Omental fat pad (tissue), 4 donors: ENCODE measurements around the gene SART1. TPM values are rescaled to one million over a fixed set of nuclear protein-coding genes. Genes with fewer than 3 reads are reported as not detected.
A peak's percentile ranks its signal among the peaks of the same experiment; 100 is the strongest.
"Not testable (repeated sequence)": the region's sequence is repeated elsewhere in the genome, so short reads cannot be mapped to it uniquely, and the experiment has no call there.

Experiments
- ATAC-seq: fragments of 150-250 bp; one replicate; pipeline ENCODE4 v1.9.1; 2016; ENCODE audit warnings: mild to moderate bottlenecking, moderate library complexity; ENCODE audit not compliant: low FRiP score
- DNase-seq: peaks from one replicate; pipeline ENCODE4 v3.0.0-alpha.2; 2019; ENCODE audit warnings: low spot score
- total RNA-seq, 4 donors: library from RNA; depleted of rRNA; stranded (reverse); fragments of >200 nt; gene quantifications; one replicate each; pipeline ENCODE4 v1.1.0, GENCODE V29; 2016
- TF ChIP-seq, protein P1 (sequence below), 3 donors: fragments of 450-650 bp; IDR thresholded peaks; one replicate each; pipeline ENCODE4 v1.5.1; 2016 to 2017; ENCODE audit warnings: antibody characterized with exemption in 3 of 3, mild to moderate bottlenecking in 3 of 3, moderate library complexity in 2 of 3

The SART1 gene
- total RNA-seq, 4 donors from 2014 or later = 22.5 to 62.4 (median 47.1) TPM

DNA sequence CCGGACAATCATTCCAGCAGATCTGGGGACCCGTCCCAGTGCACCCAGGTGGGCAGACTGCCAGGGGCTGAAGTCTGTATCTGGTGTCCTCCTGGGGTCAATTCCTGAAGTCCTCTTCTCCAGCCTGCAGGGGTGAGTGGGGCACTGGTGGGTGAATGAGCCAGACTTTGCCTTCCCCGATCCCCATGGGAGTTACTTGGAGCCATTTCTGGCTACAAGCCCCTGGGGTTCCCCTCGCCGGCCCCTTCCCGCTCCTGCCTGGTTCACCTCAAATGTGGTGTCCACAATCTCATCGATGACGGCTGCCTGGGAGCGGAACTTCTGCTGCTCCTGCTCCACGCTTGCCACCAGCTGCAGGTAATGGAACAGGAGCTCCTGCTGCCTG, 55.3 kb downstream of the SART1 start:
- DNase-seq (no peak), ATAC-seq (no peak)
- TF ChIP-seq, protein P1, sequence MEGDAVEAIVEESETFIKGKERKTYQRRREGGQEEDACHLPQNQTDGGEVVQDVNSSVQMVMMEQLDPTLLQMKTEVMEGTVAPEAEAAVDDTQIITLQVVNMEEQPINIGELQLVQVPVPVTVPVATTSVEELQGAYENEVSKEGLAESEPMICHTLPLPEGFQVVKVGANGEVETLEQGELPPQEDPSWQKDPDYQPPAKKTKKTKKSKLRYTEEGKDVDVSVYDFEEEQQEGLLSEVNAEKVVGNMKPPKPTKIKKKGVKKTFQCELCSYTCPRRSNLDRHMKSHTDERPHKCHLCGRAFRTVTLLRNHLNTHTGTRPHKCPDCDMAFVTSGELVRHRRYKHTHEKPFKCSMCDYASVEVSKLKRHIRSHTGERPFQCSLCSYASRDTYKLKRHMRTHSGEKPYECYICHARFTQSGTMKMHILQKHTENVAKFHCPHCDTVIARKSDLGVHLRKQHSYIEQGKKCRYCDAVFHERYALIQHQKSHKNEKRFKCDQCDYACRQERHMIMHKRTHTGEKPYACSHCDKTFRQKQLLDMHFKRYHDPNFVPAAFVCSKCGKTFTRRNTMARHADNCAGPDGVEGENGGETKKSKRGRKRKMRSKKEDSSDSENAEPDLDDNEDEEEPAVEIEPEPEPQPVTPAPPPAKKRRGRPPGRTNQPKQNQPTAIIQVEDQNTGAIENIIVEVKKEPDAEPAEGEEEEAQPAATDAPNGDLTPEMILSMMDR (IDR thresholded peaks at IDR 0.05) = no peak

DNA sequence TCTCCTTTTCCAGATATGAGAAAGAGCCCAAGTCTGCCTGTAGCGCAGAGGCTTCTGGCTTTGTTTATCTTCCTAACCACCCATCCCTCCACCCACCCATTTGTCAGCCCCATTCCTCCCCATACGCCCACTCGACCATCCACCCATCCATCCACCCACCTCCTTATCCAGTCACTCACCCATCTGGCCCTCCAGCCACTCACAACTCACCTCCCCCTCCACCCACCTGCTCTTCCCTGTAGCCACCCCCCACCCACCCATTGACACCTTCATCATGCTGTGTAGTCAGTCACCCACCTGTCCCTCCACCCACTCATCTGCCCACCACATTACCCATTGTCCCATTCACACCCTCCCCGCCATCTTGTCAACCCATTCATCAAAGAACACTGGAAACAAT, 55.8 kb downstream of the SART1 start:
- ATAC-seq = no peak
- TF ChIP-seq, protein P1 (IDR thresholded peaks at IDR 0.05) = no peak
- no peak for DNase-seq

DNA sequence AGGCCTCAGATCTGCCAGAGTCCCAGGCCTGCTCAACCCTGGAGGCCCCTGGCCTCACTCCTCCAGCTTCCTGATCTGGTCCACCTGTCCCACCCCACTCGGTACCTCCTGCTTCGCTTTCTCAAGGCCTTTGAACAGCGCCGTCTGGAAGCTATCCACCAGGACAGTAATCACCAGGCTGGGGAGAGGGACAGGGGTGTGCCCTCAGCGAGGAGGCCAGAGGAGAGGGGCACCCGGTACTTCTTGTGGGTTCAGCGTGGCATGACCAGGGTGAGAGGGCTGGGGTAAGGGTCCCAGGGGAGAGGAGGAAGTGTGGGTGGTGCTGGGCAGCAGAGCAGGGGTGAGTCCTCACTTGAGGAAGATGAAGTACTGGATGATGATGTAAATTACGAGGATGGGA, 58.7 kb downstream of the SART1 start:
- TF ChIP-seq, protein P1 (IDR thresholded peaks at IDR 0.05) = no peak
- no peak for ATAC-seq

DNA sequence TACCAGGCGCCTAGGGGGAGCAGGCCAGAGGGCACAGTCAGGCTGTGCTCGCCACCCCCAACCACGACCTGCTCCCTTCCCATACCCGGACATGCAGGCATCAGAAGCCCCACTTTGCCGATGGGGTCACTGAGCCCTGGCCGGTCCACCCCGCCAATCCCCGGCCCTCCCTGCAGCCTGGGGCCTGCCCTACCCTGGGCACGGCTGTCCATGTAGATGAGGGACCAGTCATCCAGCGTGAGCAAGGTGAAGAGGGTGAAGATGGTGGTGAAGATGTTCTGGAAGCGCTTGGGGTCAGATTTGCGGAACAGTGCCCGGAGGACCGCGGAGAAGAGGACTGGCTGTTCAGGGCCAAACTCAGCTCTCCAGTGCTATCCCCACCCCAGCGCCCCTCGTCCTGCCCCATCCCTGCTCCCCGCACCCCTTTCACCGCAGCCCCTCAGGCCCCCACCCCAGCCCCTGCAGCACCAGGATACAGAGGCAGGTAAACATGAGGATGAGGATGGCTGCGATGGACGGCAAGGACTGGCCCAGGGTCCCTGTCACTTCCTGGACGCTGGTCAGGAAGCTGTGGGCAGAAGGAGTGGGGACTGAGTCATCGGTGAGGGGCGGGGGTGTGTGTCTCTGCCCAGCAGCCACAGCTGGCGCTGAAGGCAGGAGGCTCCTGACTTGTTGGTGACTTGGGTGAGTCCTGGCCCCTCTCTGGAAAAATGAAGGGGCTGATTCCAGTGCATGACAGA, 59.3 kb downstream of the SART1 start:
- ATAC-seq = no peak
- DNase-seq = no peak
- TF ChIP-seq, protein P1 (IDR thresholded peaks at IDR 0.05) = no peak

More for the DNA sequence above, 58.7 kb downstream of the SART1 start:
- no peak for DNase-seq

DNA sequence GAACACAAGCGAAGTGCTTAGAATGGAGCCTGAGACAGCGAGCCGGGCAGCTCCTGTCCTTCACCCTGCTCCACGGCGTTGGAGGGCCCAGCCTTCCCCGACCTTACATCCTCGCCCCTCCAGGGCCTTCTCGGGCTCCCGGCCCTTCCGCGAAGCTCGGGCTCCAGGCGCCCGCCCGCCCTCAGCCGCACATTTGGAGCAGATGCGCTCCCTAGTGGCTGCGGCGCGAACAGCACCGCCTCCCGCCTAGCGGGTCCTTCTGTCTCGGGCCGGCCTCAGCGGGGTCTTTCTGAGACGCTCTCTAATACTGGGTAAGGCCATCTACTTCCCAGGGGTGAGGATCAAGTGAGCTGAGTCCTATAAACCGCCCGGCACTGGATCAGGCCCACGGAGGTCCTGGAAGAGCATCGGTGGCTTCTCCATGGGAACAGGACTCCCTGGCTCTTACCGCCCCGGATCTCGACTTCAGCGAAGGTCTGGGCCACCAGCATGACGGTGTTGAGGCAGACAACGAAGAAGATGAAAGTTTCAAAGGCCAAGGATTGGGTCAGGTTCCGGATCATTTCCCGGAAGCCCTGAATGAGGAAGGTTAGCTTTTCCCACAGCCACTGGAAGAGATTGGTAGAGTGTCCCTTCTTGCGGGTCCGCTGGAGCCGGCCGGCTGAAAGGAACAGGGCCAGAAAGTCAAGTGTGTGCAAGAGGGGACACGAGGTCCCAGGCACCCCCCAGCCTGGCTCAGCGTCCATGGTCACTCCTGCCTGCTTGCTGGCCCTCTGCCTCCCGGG, 61.1 kb downstream of the SART1 start:
- DNase-seq = peak; percentile 83
- TF ChIP-seq, protein P1 (IDR thresholded peaks at IDR 0.05) = peak in 2 of 3 donors; percentile 47 to 52
- ATAC-seq = peak; percentile 60

DNA sequence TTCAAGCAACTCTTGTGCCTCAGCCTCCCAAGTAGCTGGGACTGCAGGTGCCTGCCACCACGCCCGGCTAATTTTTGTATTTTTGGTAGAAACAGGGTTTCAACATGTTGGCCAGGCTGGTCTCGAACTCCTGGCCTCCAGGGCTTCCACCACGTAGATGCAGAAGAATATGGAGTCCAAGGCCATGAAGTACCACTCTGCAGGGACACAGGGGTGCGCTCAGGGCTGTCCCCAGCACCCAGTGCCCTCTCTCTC, 61.6 kb downstream of the SART1 start:
- DNase-seq, ATAC-seq: not testable (repeated sequence)

DNA sequence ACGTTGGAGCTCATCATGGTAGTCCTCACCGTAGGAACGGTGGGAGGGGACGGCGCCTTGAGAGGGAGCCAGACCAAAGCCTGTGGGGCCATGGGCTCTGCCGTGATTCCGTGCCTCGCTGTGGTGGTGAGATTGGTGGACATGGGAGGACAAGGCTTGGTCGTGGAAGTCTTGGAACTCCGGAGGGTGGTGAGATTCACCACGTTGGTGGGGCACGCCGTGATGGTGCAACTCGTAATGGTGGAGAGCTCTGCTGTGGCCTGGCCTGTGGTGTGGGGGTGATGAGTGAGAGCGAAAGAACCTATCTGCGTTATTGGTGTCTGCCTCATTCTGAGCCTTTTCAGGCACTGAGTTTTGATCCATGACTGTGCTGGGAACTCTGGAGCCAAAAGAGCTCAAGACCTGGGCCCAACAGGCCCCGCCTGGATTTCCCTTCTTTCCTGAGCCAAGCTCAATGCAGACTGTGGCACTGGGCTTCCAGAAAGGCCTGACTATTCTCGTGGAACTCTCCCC, 64.5 kb downstream of the SART1 start, which contains the start of gene CATSPER1:
CATSPER1 (minus strand) TSS at position 463 of the 513 bp plus-strand sequence; CDS start at position 363, 100 bp downstream.
- DNase-seq = no peak
- TF ChIP-seq, protein P1 (IDR thresholded peaks at IDR 0.05) = no peak
- no peak for ATAC-seq

Other genes starting within 250 kb of the SART1 start
- 10 to 100 TPM; 39.8 to 48.2 (median 44.7) TPM for gene KAT5, start 249.5 kb upstream of the SART1 start, total RNA-seq
- gene RNASEH2C, start 240.9 kb upstream of the SART1 start, total RNA-seq = 100 to 1,000 TPM in 3 of 4 donors, 10 to 100 TPM in 1; 89.7 to 192 (median 125) TPM
- 10 to 100 TPM; 15.4 to 32.8 (median 30.9) TPM for gene AP5B1, start 180.8 kb upstream of the SART1 start, total RNA-seq
- not detected for gene OVOL1, start 174.7 kb upstream of the SART1 start, total RNA-seq
- gene SNX32, start 127.8 kb upstream of the SART1 start, total RNA-seq = 1 to 10 TPM in 2 of 4 donors, under 1 TPM in 2; 0.79 to 1.6 (median 1.1) TPM
- 100 to 1,000 TPM; 485 to 798 (median 586) TPM for gene CFL1, start 103.6 kb upstream of the SART1 start, total RNA-seq
- 10 to 100 TPM; 25.9 to 60.8 (median 28.8) TPM for gene MUS81, start 101.3 kb upstream of the SART1 start, total RNA-seq
- 10 to 100 TPM; 39.4 to 81.8 (median 66.1) TPM for gene EFEMP2, start 88.9 kb upstream of the SART1 start, total RNA-seq
- 1 to 10 TPM; 1.6 to 3.9 (median 2.8) TPM for gene CTSW, start 81.9 kb upstream of the SART1 start, total RNA-seq
- gene FIBP, start 73.3 kb upstream of the SART1 start, total RNA-seq = 10 to 100 TPM; 48.8 to 66.4 (median 54.6) TPM
- 10 to 100 TPM; 40.2 to 85.9 (median 59.4) TPM for gene CCDC85B, start 71.1 kb upstream of the SART1 start, total RNA-seq
- gene FOSL1, start 61.3 kb upstream of the SART1 start, total RNA-seq = 100 to 1,000 TPM in 2 of 4 donors, 10 to 100 TPM in 1, 1 to 10 TPM in 1; 2.8 to 223 (median 57.0) TPM
- 10 to 100 TPM; 14.0 to 18.8 (median 17.5) TPM for gene C11orf68, start 42.7 kb upstream of the SART1 start, total RNA-seq
- gene DRAP1, start 42.3 kb upstream of the SART1 start, total RNA-seq = 10 to 100 TPM; 53.0 to 88.6 (median 72.5) TPM
- under 1 TPM in 1 of 4 donors, not detected in 3; 0.24 TPM for gene TSGA10IP, start 16.3 kb upstream of the SART1 start, total RNA-seq
- 10 to 100 TPM; 24.6 to 58.2 (median 28.8) TPM for gene EIF1AD, start 40.4 kb downstream of the SART1 start, total RNA-seq
- 10 to 100 TPM; 24.6 to 40.8 (median 33.0) TPM for gene BANF1, start 40.8 kb downstream of the SART1 start, total RNA-seq
- 1 to 10 TPM in 2 of 4 donors, not detected in 2; 1.6 to 6.2 TPM for gene CST6, start 50.3 kb downstream of the SART1 start, total RNA-seq
- under 1 TPM in 2 of 4 donors, not detected in 2; 0.24 to 0.69 TPM for gene CATSPER1, start 64.7 kb downstream of the SART1 start, total RNA-seq
- 1 to 10 TPM in 1 of 4 donors, under 1 TPM in 1, not detected in 2; 0.19 to 1.2 TPM for gene GAL3ST3, start 87.4 kb downstream of the SART1 start, total RNA-seq
- 100 to 1,000 TPM in 3 of 4 donors, 10 to 100 TPM in 1; 98.9 to 173 (median 140) TPM for gene SF3B2, start 90.6 kb downstream of the SART1 start, total RNA-seq
- 10 to 100 TPM; 24.5 to 41.1 (median 38.0) TPM for gene PACS1, start 108.5 kb downstream of the SART1 start, total RNA-seq